Upper lobe of left lung (tissue), 4 donors: ENCODE results near the gene ANGPT4.

ENCODE experiments used
- EP300 ChIP-seq, 4 donors: sonication (generic); formaldehyde crosslinking; IDR thresholded peaks; one replicate each; pipeline ENCODE4 v1.5.1; 2017; ENCODE audit warnings: antibody characterized with exemption in 4 of 4, control low read depth in 2 of 4
- POLR2A ChIP-seq, 4 donors: fragments of 450-650 bp; IDR thresholded peaks; one replicate each; pipeline ENCODE4 v1.5.1; 2016 to 2017; ENCODE audit warnings: antibody characterized with exemption in 4 of 4, mild to moderate bottlenecking in 2 of 4
- POLR2AphosphoS5 ChIP-seq, 2 donors: sonication (generic); formaldehyde crosslinking; IDR thresholded peaks; one replicate each; pipeline ENCODE4 v1.5.1; 2017; ENCODE audit warnings: antibody characterized with exemption in 2 of 2
- TF ChIP-seq, protein P1 (sequence below), 6 experiments: fragments of 450-650 bp in 4 of 6; fragments of 200-600 bp in 2 of 6; sonication (generic) in 2 of 6; IDR thresholded peaks; one replicate each; pipeline ENCODE4 v1.5.1; 2016 to 2019; ENCODE audit warnings: antibody characterized with exemption in 6 of 6

DNA sequence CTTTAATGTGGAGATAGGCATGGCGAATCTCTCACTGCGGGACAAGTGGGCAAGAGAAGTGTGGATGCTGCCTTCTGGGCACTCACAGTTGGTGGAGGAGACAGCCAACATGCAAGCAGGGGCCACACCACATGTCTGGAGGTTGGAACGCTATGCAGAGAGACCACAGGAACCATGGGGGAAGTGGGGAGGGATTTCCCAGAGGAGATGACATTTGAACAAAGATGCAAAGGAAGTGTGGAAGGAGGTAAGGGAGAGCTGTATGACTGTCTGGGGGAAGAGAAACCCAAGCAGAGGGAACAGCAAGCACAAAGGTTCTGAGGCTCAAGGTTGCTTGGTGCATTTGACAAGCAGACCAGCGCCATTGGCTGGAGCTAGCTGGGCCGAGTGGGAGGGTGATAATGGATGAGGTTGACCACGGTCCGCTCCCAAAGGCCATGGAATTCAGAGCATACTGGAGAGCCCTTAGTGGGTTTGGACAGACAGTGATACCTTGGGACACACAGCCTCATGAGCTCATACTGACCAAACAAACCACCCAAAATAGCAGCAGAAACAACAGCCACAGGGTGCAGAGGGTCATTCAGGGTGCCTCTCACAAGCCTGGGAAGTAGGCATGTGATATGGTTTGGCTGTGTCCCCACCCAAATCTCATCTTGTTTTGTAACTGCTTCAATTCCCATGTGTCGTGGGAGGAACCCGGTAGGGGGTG, 90.3 kb downstream of the ANGPT4 start:
- TF ChIP-seq, protein P1, sequence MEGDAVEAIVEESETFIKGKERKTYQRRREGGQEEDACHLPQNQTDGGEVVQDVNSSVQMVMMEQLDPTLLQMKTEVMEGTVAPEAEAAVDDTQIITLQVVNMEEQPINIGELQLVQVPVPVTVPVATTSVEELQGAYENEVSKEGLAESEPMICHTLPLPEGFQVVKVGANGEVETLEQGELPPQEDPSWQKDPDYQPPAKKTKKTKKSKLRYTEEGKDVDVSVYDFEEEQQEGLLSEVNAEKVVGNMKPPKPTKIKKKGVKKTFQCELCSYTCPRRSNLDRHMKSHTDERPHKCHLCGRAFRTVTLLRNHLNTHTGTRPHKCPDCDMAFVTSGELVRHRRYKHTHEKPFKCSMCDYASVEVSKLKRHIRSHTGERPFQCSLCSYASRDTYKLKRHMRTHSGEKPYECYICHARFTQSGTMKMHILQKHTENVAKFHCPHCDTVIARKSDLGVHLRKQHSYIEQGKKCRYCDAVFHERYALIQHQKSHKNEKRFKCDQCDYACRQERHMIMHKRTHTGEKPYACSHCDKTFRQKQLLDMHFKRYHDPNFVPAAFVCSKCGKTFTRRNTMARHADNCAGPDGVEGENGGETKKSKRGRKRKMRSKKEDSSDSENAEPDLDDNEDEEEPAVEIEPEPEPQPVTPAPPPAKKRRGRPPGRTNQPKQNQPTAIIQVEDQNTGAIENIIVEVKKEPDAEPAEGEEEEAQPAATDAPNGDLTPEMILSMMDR (IDR thresholded peaks at IDR 0.05) = no peak
- TF ChIP-seq POLR2AphosphoS5 (IDR thresholded peaks at IDR 0.05) (no peak), POLR2A (IDR thresholded peaks at IDR 0.05) (no peak), EP300 (IDR thresholded peaks at IDR 0.05) (no peak)
